Measurements from ENCODE around the gene YPEL4.

The YPEL4 gene

GRCh38 chr11:57614234-57614772, 35.4 kb downstream of the YPEL4 start:
- no peak overlapping the region for H3K4me3 ChIP-seq (ENCODE audit: low read depth, low read length)
- DNase-seq (ENCODE audit: low read depth): no peak
- no peak for TF ChIP-seq MAX (IDR thresholded peaks at IDR 0.05; ENCODE audit: low read depth, low read length)
- TF ChIP-seq MYC (IDR thresholded peaks at IDR 0.05; ENCODE audit: low read depth, low read length): no peak
- TF ChIP-seq POLR2A (IDR thresholded peaks at IDR 0.05; ENCODE audit: extremely low read depth, insufficient read length): no peak
- no peak for TF ChIP-seq CTCF (IDR thresholded peaks at IDR 0.05; ENCODE audit: low read depth, low read length)

GRCh38 chr11:57610170-57610569, 39.5 kb downstream of the YPEL4 start:
- TF ChIP-seq CTCF (IDR thresholded peaks at IDR 0.05; ENCODE audit: low read depth, low read length): no peak
- TF ChIP-seq POLR2A (IDR thresholded peaks at IDR 0.05; ENCODE audit: extremely low read depth, insufficient read length): no peak
- TF ChIP-seq MYC (IDR thresholded peaks at IDR 0.05; ENCODE audit: low read depth, low read length): no peak
- no peak for TF ChIP-seq MAX (IDR thresholded peaks at IDR 0.05; ENCODE audit: low read depth, low read length)

GRCh38 chr11:57605028-57605420, 44.7 kb downstream of the YPEL4 start:
- peak; percentile 59 for DNase-seq (ENCODE audit: low read depth)
- no peak for TF ChIP-seq MAX (IDR thresholded peaks at IDR 0.05; ENCODE audit: low read depth, low read length)
- no peak for TF ChIP-seq MYC (IDR thresholded peaks at IDR 0.05; ENCODE audit: low read depth, low read length)
- no peak for TF ChIP-seq CTCF (IDR thresholded peaks at IDR 0.05; ENCODE audit: low read depth, low read length)
- no peak for TF ChIP-seq POLR2A (IDR thresholded peaks at IDR 0.05; ENCODE audit: extremely low read depth, insufficient read length)
- no peak overlapping the region for H3K4me3 ChIP-seq (ENCODE audit: low read depth, low read length)

More at GRCh38 chr11:57610170-57610569, 39.5 kb downstream of the YPEL4 start:
- no peak for DNase-seq (ENCODE audit: low read depth)
- H3K4me3 ChIP-seq (ENCODE audit: low read depth, low read length): no peak overlapping the region

- TF ChIP-seq CTCF (IDR thresholded peaks at IDR 0.05; ENCODE audit: low read depth, low read length) (no peak), POLR2A (IDR thresholded peaks at IDR 0.05; ENCODE audit: extremely low read depth, insufficient read length) (no peak), MYC (IDR thresholded peaks at IDR 0.05; ENCODE audit: low read depth, low read length) (no peak), MAX (IDR thresholded peaks at IDR 0.05; ENCODE audit: low read depth, low read length) (no peak)
Measured at GRCh38 chr11:57604296-57605027, 45.2 kb downstream of the YPEL4 start.

GRCh38 chr11:57601297-57601696, 48.4 kb downstream of the YPEL4 start:
- no peak for TF ChIP-seq MYC (IDR thresholded peaks at IDR 0.05; ENCODE audit: low read depth, low read length)
- no peak for TF ChIP-seq POLR2A (IDR thresholded peaks at IDR 0.05; ENCODE audit: extremely low read depth, insufficient read length)
- no peak for TF ChIP-seq CTCF (IDR thresholded peaks at IDR 0.05; ENCODE audit: low read depth, low read length)
- no peak for TF ChIP-seq MAX (IDR thresholded peaks at IDR 0.05; ENCODE audit: low read depth, low read length)
- DNase-seq (ENCODE audit: low read depth): no peak
- no peak overlapping the region for H3K4me3 ChIP-seq (ENCODE audit: low read depth, low read length)

More at GRCh38 chr11:57604296-57605027, 45.2 kb downstream of the YPEL4 start:
- peak overlapping the region; percentile 16 for H3K4me3 ChIP-seq (ENCODE audit: low read depth, low read length)
- peak; percentile 90 for DNase-seq (ENCODE audit: low read depth)

All from NB4 (cell line).